ENCODE results near the gene MMP24OS. TPM values are rescaled to one million over a fixed set of nuclear protein-coding genes. Genes with fewer than 3 reads are reported as not detected.

The MMP24OS gene
- total RNA-seq, 1 donor from 2014 or later = 7.3 TPM

- DNase-seq = no peak
Measured at GRCh38 chr20:35248641-35249475, 29.1 kb downstream of the MMP24OS start.

GRCh38 chr20:35246723-35247122, 31.2 kb downstream of the MMP24OS start:
- no peak for DNase-seq

- DNase-seq = no peak
Measured at GRCh38 chr20:35243986-35244385, 33.9 kb downstream of the MMP24OS start.

- no peak for DNase-seq
Measured at GRCh38 chr20:35243317-35243716, 34.6 kb downstream of the MMP24OS start.

- no peak for DNase-seq
Measured at GRCh38 chr20:35240811-35241293, 37.1 kb downstream of the MMP24OS start.

- DNase-seq = peak; percentile 29
Measured at GRCh38 chr20:35240083-35240810, 37.7 kb downstream of the MMP24OS start.

- DNase-seq = no peak
Measured at GRCh38 chr20:35238735-35239134, 39.2 kb downstream of the MMP24OS start.

GRCh38 chr20:35238170-35238569, 39.8 kb downstream of the MMP24OS start:
- no peak for DNase-seq

GRCh38 chr20:35237486-35237885, 40.4 kb downstream of the MMP24OS start:
- no peak for DNase-seq

GRCh38 chr20:35235881-35236280, 42.0 kb downstream of the MMP24OS start:
- DNase-seq = no peak

GRCh38 chr20:35232575-35232974, 45.3 kb downstream of the MMP24OS start:
- peak; percentile 68 for DNase-seq

GRCh38 chr20:35226884-35227681, 50.8 kb downstream of the MMP24OS start:
- DNase-seq = peak; percentile 64

Other genes with a start within 250 kb of the MMP24OS start
- gene TRPC4AP, start 185.3 kb downstream of the MMP24OS start, total RNA-seq = 90.2 and 100 TPM in 2 replicates
- 82.9 and 92.2 TPM in 2 replicates for gene EDEM2, start 130.8 kb downstream of the MMP24OS start, total RNA-seq
- 124 and 176 TPM in 2 replicates for gene PROCR, start 106.0 kb downstream of the MMP24OS start, total RNA-seq
- gene MMP24, start 51.4 kb downstream of the MMP24OS start, total RNA-seq = 0.68 and 0.88 TPM in 2 replicates
- gene EIF6, start 6.7 kb upstream of the MMP24OS start, total RNA-seq = 147 and 186 TPM in 2 replicates
- not detected in 2 replicates for gene FAM83C, start 14.3 kb upstream of the MMP24OS start, total RNA-seq
- gene UQCC1, start 133.9 kb upstream of the MMP24OS start, total RNA-seq = 20.4 and 22.6 TPM in 2 replicates
- 0.17 and 0.56 TPM in 2 replicates for gene GDF5, start 160.1 kb upstream of the MMP24OS start, total RNA-seq
- 13.4 and 24.2 TPM in 2 replicates for gene CEP250, start 177.5 kb upstream of the MMP24OS start, total RNA-seq

All from dermis blood vessel endothelial cell (primary cell).